RWPE2 (cell line): ENCODE measurements around the gene ZNF568.
A peak's percentile ranks its signal among the peaks of the same experiment; 100 is the strongest.

Experiments used
- ATAC-seq: fragments of 200-7000 bp; cut with Tn5 transposase; 3 replicates; pipeline ENCODE4 v1.9.1; 2021; ENCODE audit warnings: low read depth
- DNase-seq: peaks from one replicate; pipeline ENCODE4 v3.0.0-alpha.2; 2020; ENCODE audit warnings: low spot score
- H3K27ac ChIP-seq: fragments of 450-650 bp; 2 replicates; pipeline ENCODE4 v1.5.1; 2017; ENCODE audit warnings: mild to moderate bottlenecking; ENCODE audit not compliant: poor library complexity, severe bottlenecking
- H3K27me3 ChIP-seq: fragments of 250-450 bp; sonication (Bioruptor Pico); 2 replicates; pipeline ENCODE4 v1.5.1; 2021; ENCODE audit warnings: mild to moderate bottlenecking, moderate library complexity; ENCODE audit not compliant: insufficient read depth, poor library complexity, severe bottlenecking
- H3K36me3 ChIP-seq: fragments of 250-450 bp; sonication (Bioruptor Pico); 2 replicates; pipeline ENCODE4 v1.5.1; 2020; ENCODE audit warnings: low read depth, mild to moderate bottlenecking, moderate library complexity
- H3K4me1 ChIP-seq: fragments of 250-450 bp; sonication (Bioruptor Pico); 2 replicates; pipeline ENCODE4 v1.5.1; 2021; ENCODE audit warnings: mild to moderate bottlenecking, moderate library complexity; ENCODE audit not compliant: insufficient read depth, poor library complexity, severe bottlenecking
- H3K4me3 ChIP-seq: fragments of 250-450 bp; sonication (Bioruptor Pico); 2 replicates; pipeline ENCODE4 v1.5.1; 2021; ENCODE audit warnings: mild to moderate bottlenecking, moderate library complexity; ENCODE audit not compliant: severe bottlenecking
- H3K9me3 ChIP-seq: fragments of 250-450 bp; sonication (Bioruptor Pico); 2 replicates; pipeline ENCODE4 v1.5.1; 2021; ENCODE audit warnings: mild to moderate bottlenecking, moderate library complexity; ENCODE audit not compliant: severe bottlenecking
- CTCF ChIP-seq: fragments of 450-650 bp; IDR thresholded peaks from one replicate; pipeline ENCODE4 v1.5.1; 2017; ENCODE audit warnings: mild to moderate bottlenecking, moderate library complexity; ENCODE audit not compliant: poor library complexity, severe bottlenecking

The ZNF568 gene

GRCh38 chr19:36898422-36898821 is 17.7 kb upstream of the ZNF568 start:
- H3K4me3 ChIP-seq = no peak overlapping the region

GRCh38 chr19:36916991-36917390 is 859 bp downstream of the ZNF568 start:
- Histone ChIP-seq H3K36me3 (peaks cover 59% of the 10 kb centered on the region), H3K4me1 (no peaks in the 10 kb centered on the region), H3K9me3 (peaks cover 3% of the 10 kb centered on the region), H3K4me3 (peak overlapping the region; percentile 64), H3K27ac (peak overlapping the region; percentile 48), H3K27me3 (no peaks in the 10 kb centered on the region)
- TF ChIP-seq CTCF = no peak
- DNase-seq = no peak
- peak; percentile 35; the same call in 2 of the 3 replicates for ATAC-seq

More at GRCh38 chr19:36898422-36898821, 17.7 kb upstream of the ZNF568 start:
- Histone ChIP-seq H3K9me3 (peaks cover 36% of the 10 kb centered on the region), H3K27ac (no peak overlapping the region), H3K4me1 (no peaks in the 10 kb centered on the region), H3K27me3 (no peaks in the 10 kb centered on the region), H3K36me3 (peaks cover 86% of the 10 kb centered on the region)
- TF ChIP-seq CTCF = no peak
- DNase-seq = no peak
- no peak for ATAC-seq

GRCh38 chr19:36918090-36918489 is 2.0 kb downstream of the ZNF568 start:
- H3K27me3 ChIP-seq = no peaks in the 10 kb centered on the region
- no peak overlapping the region for H3K27ac ChIP-seq
- no peak overlapping the region for H3K4me3 ChIP-seq
- peaks cover 3% of the 10 kb centered on the region for H3K9me3 ChIP-seq
- ATAC-seq = no peak
- H3K4me1 ChIP-seq = no peaks in the 10 kb centered on the region
- H3K36me3 ChIP-seq = peaks cover 48% of the 10 kb centered on the region
- DNase-seq = no peak
- no peak for TF ChIP-seq CTCF

- Histone ChIP-seq H3K27ac (no peak overlapping the region), H3K36me3 (peaks cover 11% of the 10 kb centered on the region), H3K4me1 (no peaks in the 10 kb centered on the region), H3K4me3 (no peak overlapping the region), H3K27me3 (no peaks in the 10 kb centered on the region), H3K9me3 (peaks cover 13% of the 10 kb centered on the region)
- no peak for TF ChIP-seq CTCF
- no peak for ATAC-seq
- DNase-seq = no peak
Observed at GRCh38 chr19:36931684-36932083, 15.6 kb downstream of the ZNF568 start.

- peaks cover 2% of the 10 kb centered on the region for H3K9me3 ChIP-seq
- H3K36me3 ChIP-seq = peaks cover 44% of the 10 kb centered on the region
- DNase-seq = no peak
Observed at GRCh38 chr19:36939153-36939552, 23.0 kb downstream of the ZNF568 start.

More at GRCh38 chr19:36939153-36939552, 23.0 kb downstream of the ZNF568 start:
- H3K4me3 ChIP-seq = no peak overlapping the region
- H3K27ac ChIP-seq = no peak overlapping the region
- H3K4me1 ChIP-seq = no peaks in the 10 kb centered on the region
- TF ChIP-seq CTCF = no peak
- H3K27me3 ChIP-seq = no peaks in the 10 kb centered on the region
- no peak for ATAC-seq
